NCI-H510A treated with DMSO at 0.1 percent for 48 hours (cell line): ENCODE data around the gene LILRB5.
"Not testable (repeated sequence)": the region's sequence is repeated elsewhere in the genome, so short reads cannot be mapped to it uniquely, and the experiment has no call there.

Experiments used
- DNase-seq: peaks from one replicate; lab custom pipeline; 2025; lab: John Stamatoyannopoulos, UW

Gene LILRB5

DNA sequence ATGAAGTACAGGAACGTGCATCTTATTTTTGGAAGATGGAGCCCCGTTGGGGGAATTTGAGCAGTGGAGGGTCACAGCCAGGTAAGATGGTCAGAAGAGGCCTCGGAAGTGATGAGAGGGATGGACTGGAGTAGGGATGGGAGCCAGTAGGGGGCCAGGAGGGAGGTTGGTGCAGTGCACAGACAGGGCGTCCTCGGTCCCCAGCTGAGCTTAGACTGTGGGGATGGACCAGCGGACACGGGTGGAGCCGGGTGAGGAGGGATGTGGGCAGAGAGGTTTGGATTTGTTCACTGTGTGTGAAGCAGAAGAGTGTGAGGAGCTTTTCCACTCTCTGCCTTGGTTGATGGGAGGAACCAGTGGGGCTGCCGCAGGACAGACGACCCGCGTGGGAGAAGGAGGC lies 45.8 kb downstream of the LILRB5 start:
- DNase-seq = no peak

DNA sequence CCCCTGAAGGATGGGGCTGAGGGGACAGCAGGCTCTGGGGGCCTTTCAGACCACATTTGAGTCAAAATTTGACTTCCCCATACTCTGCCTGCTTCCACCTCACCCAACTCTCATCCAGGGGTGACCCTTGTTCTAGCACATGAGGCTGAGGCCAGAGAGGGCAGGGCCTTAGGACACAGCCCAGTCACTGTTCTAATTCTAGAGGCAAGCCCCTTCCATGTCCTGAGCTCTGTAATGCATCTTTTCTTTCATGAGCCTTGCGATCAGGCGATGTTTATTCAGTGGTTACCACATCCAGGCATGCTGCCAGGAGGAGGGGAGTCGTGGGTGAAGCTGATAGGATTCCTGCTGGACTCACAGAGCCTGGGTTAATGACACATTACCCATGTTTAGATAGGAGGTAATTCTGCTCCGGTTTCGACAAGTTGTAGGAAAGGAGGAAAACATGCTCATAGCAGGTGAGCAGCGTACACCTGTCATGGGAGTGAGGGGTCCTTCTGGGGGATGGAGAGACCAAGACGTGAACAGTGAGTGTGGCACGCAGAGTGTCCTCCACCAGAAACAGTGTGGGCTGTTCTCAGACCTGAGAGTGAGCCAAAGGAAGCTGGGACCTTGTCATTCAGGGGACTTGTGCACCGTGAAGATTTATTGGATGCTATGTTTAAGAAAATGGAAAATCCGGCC lies 47.1 kb downstream of the LILRB5 start:
- DNase-seq = peak; percentile 89

DNA sequence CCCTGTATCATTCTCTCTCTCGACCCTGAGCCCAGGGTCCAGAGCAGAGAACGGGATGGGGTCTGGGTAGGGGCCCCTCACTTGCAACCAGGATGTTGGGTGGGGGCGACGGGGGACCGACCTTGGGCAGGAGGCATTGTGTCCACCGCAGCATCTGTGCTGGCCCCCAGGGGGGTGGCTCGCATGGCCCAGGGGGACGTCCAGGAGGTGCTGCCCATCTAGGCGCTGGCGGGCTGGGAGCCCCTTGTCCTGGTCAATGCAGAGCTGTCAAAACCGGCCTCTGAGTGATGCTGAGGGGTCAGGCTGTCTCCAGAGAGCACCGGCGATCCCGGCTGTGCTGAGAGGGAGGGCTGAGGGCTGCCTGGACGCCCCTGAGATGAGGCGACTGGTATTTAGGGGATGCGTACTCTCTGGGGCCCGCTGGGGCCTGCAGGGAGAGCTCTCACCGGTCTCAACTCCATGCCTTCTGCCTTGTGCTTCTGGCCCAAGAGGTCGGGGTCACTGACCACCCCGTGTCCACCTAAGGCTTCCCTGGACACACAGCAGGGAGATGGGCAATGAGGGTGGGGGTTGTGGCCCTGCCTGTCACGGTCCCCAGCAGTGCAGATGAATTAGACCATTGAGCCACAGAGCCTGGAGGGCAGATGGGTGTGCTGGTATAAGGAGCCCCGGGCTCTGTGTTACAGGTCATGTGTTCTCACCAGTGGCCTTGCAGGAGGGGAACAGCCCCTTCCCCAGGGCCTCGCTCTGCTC lies 47.8 kb downstream of the LILRB5 start:
- DNase-seq = no peak

DNA sequence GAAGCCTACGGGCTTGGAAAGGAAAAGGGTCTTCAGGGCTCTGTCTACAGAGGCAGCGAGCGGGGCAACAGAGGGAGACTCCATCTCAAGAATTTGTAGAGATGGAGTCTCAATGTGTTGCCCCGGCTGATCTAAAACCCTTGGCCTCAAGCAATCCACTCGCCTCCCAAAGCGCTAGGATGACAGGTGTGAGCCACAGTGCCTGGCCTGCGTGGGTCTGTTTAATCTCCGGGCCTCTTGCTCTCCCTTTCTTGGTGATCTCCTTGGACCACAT lies 48.4 kb downstream of the LILRB5 start:
- no peak for DNase-seq

DNA sequence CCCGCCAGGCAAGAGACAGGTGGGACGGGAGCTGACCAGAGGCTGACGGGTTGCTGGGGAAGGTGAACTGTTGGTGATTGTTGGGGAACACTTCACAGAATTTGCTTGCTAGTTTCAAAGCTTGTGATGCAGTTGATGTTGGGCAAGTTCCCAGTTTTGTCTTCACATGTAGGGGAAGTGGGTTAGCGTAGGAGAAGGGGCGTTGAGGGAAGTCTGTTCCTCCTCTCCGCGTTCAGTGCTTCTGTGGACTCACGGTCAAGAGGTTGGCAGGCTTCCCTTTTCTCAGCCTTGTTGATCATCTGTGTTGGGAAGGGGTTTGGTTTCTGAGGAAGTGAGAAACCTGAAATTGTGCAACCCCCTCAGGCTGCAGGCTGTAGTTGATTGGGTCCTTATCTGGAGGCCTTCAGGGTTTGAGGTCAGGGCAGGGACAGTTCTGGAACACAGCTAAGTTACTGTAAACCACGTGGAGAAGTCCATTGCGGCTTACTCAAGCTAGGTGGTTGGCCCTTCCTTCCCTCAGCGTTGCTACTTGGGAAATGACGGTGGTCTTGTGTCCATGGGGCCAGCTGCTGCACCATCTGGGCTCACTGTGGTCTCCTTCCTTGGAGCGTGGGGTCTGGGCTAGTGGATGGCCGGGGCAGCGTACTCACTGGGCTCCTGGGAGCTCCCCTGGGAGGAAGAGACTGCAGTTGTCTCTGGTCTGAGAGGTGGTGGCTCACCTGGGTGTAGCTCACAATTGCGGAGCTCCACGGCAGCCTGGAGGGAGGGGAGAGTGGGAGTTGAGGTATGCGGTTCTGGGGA lies 48.9 kb downstream of the LILRB5 start:
- DNase-seq = no peak

DNA sequence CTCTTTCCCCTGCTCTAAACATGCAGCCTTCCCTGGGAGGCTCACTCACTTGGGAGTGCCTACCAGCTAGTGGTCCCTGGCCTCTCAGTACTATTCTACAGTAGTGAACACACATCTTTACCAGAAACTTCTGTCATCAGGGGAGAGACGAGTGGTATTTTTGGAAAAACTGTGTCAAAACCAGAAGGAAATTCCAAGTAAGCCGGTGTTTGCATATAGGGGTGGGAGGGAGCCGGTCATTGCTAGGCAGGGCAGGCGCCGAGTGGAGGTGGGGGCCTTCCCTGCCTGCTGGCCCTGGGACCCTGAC lies 49.4 kb downstream of the LILRB5 start:
- no peak for DNase-seq

DNA sequence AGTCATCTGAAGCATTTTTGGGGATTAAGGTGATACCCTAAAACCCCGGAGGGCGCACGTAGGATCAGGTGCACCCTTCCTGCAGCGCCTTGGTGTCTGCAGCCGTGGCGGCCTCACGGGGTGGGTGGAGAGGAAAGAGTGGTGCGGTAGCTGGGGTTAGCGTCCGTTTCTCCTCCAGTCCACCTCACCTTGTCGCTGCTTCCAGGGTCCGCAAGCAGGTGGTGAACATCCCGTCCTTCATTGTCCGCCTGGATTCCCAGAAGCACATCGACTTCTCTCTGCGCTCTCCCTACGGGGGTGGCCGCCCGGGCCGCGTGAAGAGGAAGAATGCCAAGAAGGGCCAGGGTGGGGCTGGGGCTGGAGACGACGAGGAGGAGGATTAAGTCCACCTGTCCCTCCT lies 49.9 kb downstream of the LILRB5 start:
- DNase-seq = not testable (repeated sequence)

DNA sequence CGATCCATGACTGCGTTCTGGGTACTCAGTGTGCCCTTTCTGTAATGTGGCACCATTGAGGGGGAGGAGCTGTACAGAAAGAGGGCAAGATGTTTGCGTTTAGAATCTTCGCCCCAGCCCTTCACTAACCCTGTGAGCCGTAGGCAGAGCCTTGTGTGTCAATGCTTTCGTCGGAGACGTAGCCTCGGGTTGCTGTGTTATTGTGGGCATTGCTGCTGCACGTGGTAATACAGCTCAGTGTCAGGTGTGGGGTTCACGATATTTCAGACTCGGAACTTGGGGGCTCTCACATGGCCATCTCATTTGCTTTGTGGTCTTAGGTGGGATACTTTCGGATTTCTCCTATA lies 50.3 kb downstream of the LILRB5 start:
- DNase-seq = no peak

DNA sequence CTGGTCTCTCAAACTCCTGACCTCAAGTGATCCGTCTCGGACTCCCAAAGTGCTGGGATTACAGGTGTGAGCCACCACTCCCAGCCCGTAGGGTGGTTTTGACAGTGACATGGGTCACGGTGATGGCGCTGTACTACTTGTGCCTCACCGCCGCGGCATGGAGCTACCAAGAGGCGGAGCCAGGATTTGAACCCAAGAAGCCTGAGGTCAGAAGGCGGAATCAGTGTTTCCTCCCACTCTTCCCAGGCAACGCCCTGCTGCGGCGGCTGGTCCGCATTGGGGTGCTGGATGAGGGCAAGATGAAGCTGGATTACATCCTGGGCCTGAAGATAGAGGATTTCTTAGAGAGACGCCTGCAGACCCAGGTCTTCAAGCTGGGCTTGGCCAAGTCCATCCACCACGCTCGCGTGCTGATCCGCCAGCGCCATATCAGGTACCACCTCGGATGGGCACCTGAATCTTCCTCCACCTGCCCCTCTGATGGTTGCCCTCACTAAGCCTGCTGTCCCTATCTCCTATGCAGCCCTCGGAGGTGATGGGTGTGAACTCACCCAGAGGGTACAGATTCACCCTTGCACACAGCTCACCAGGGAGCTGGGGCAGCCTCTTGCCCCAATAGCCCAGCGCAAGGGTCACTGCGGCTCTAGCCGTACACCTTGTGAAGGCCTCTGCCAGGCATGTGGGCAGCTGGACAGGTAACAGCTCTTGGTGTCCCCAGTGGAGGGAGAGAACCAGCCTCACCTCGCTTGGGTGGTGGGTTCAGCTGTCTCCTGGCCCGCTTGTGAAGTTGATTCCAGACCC lies 50.8 kb downstream of the LILRB5 start:
- DNase-seq = no peak

DNA sequence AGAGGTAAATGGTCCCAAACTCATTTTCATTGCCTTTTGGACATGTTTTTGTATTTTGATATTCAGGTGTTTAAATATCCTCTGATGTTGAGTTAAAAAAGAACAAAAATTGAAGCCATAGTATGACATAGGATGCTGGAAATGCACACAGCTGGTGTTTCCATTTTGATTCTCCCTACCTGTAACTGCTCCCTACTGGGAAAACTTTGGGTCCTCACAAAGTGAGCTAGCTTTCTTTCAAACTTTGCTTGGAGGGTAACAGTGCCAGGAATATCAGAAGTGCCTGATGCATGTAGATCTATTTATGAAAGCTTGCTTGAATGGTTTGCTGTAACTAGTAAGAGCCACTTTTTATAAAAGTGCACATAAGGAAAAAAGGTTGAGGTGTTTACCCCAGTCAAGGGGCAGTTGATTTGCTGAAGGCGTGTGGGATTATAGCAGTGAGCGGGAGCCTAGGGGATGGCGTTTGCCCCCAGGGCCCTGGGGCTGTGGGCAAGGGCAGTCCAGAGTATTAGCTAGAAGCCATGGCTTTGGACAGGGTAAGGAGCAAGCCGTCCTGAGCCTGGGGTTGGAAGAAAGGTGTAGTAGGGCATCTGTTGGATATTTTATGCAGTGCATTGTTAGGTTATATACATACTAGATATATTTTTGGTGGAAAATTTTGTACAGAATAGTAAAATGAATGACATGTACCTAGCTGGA lies 52.2 kb downstream of the LILRB5 start:
- no peak for DNase-seq

DNA sequence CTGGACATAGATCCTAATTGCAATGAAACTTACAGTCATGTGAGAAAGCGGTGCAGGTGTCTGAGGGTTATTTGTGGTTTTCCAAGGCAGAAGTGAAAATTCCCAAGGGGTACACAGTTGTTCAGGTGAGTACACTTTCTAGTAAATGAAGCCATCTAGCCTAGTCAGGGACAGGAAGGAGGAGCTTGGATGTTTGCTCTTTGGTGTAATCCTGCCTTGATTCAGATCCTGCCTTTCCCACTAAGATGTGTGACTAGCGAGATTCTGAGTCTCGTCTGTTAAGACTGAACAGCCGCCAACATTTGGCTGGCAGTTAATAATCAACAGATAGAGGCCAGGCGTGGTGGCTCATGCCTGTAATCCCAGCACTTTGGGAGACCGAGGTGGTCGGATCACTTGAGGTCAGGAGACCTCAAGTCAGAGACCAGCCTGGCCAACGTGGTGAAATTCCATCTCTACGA lies 53.9 kb downstream of the LILRB5 start:
- DNase-seq = no peak

DNA sequence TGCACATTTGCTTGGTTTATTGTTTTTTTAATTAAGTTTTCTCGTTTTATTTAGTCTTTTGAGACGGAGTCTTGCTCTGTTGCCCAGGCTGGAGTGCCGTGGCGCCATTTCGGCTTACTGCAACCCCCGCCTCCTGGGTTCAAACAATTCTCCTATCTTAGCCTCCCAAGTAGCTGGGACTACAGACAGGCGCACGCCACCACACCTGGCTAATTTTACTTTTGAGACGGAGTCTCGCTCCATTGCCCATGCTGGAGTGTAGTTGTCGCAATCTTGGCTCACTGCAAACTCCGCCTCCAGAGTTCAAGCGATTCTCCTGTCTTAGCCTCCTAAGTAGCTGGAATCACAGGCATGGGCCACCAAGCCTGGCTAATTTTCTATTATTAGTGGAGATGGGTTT lies 55.1 kb downstream of the LILRB5 start:
- DNase-seq = no peak

DNA sequence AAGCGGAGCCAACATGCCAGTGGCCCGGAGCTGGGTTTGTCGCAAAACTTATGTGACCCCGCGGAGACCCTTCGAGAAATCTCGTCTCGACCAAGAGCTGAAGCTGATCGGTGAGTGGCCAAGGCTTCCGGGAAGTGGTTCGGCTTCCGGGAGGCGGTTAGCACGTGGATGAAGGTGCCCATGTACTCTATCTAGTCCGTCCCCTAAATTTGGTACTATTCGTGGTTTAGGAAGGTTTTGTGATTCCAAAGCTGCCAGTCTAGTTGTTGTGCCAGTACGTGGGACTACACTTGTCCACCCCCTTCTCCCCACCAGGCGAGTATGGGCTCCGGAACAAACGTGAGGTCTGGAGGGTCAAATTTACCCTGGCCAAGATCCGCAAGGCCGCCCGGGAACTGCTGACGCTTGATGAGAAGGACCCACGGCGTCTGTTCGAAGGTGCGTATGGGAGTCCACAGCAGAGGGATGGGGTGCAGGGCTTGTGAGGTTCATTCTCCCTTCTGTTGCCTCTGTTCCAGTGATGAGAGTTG lies 55.8 kb downstream of the LILRB5 start:
- no peak for DNase-seq
